Left ventricle myocardium superior (tissue), 1 donor: ENCODE results near the gene DCBLD1. TPM values are rescaled to one million over a fixed set of nuclear protein-coding genes. Genes with fewer than 3 reads are reported as not detected.
"Not testable (repeated sequence)": the region's sequence is repeated elsewhere in the genome, so short reads cannot be mapped to it uniquely, and the experiment has no call there.

Experiments
- ATAC-seq: fragments of 200-7000 bp; cut with Tn5 transposase; one replicate; pipeline ENCODE4 v1.9.1; 2020; ENCODE audit warnings: mild to moderate bottlenecking, moderate library complexity
- DNase-seq: peaks from one replicate; pipeline ENCODE4 v3.0.0-alpha.2; 2020
- intact Hi-C: fragments of 100-400 bp; cut with micrococcal nuclease; formaldehyde crosslinking; loops from one replicate; pipeline ENCODE4 v1.11.0; 2022
- long read RNA-seq: library from polyadenylated mRNA; unstranded; transcript quantifications from one replicate; pipeline ENCODE4 v2.0.0, GENCODE V29; 2021
- total RNA-seq: library from RNA; stranded (reverse); fragmentation: NEBNext Ultra II Directional; extraction: Animal tissue kit (Norgen Biotek cat#: 25700); gene quantifications from one replicate; pipeline ENCODE4 v1.2.1, GENCODE V29; 2021
- donor health status: DM: no; HTN: yes; CAD: no; lungs with severe emphysema.

DCBLD1 gene
- 6.0 TPM for total RNA-seq
- long read RNA-seq, partial matches to known transcripts, result 6 of 17 reads
- long read RNA-seq, other reads (novel, unspliced or antisense), result 7 of 17 reads

DNA sequence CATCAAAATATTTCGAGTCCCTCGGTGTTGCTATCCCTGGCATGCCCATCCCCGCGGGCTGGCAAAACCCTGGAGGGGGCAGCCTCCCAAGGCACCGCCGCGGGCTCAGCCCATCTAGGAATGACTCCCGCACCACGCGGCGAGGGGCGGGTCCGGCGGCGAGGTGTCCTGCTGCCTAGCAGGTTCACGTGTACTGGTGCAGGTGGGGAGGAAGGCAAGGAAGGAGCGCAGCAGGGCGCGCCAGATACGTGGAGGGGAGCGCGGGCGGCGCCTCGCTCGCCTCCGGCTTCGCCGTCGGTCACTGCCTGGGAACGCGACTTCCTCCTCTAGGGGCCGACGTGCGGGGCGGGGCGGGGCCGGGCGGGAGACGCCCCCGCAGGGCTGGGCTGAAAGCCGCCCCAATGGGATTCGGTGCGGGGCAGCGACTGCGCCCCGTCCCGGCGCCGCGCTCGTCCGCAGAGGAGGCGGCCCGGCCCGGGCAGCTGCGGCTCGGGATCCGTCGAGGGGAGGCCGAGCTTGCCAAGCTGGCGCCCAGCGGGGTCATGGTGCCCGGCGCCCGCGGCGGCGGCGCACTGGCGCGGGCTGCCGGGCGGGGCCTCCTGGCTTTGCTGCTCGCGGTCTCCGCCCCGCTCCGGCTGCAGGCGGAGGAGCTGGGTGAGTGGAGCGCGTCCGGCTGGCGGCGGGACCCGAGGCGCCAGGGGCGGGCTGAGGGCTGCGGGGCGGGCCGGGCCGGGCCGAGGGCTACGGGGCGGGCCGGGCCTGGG is at the start of gene DCBLD1:
DCBLD1 (plus strand) TSS at position 435 of the 764 bp plus-strand sequence; CDS start at position 543, 108 bp downstream.
- DNase-seq, result peak; percentile 88
- intact Hi-C loops, result no loop called here
- ATAC-seq, result peak; percentile 96

GRCh38 chr6:117440706-117441525 is 41.6 kb upstream of the DCBLD1 start:
- ATAC-seq, result no peak
- intact Hi-C loops, result no loop called here
- DNase-seq, result no peak

- intact Hi-C loops, result no loop called here
- no peak for DNase-seq
- ATAC-seq, result no peak
Measured at GRCh38 chr6:117441824-117442264, 40.6 kb upstream of the DCBLD1 start.

DNA sequence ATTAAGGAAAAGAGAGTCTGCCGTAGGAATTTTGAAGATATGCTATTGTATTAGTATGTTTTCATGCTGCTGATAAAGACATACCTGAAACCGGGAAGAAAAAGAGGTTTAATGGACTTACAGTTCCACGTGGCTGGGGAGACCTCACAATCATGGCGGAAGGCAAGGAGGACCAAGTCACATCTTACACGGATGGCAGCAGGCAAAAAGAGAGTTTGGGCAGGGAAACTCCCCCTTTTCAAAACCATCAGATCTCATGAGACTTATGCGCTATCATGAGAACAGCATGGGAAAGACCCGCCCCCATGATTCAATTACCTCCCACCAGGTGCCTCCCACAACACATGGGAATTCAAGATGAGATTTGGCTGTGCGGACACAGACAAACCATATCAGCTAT is 40.2 kb upstream of the DCBLD1 start:
- DNase-seq, intact Hi-C loops, ATAC-seq: not testable (repeated sequence)

DNA sequence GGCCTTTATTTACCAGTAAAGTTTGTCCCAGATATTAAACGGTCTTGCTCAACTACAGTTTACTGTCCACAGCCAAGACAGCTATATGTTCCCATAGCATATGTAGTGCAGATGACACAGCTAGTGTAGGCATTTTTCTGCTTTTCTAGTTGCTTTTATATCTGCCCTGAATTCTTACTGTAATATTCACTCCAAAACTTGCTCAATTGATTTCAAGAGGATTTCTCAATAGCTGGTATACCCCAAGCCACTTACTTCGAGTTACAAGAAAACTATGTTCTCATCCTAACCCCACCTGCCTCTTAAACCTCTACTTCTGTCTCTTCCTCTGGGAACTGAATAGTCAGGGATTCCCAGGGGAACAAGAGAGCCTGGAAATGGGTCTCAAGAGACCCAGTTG is 37.9 kb upstream of the DCBLD1 start:
- ATAC-seq, result no peak
- DNase-seq, result no peak
- intact Hi-C loops, result no loop called here

GRCh38 chr6:117446861-117447260 is 35.6 kb upstream of the DCBLD1 start:
- ATAC-seq, result no peak
- no peak for DNase-seq
- intact Hi-C loops, result no loop called here

DNA sequence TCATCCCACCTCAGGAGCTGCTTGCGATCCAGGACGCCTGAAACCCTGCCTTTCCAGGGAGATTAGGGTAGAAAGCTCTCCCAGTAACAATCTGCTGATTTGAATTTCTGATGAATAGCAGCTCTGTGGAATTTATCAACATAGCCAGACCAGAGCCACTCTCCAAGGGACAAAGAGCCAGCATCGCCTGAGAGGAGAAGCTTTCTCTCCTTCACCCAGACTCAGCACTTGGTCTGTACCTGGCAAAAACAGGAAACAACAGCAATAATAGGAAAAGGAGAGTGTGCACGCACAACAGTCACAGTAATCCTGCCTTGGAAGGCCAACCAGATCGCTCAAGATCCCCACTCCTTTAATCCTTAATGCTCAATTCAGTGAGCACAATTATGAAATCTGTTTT is 34.5 kb upstream of the DCBLD1 start:
- intact Hi-C loops, result no loop called here
- ATAC-seq (no peak), DNase-seq (no peak)

- DNase-seq, result no peak
- intact Hi-C loops, result no loop called here
- no peak for ATAC-seq
Measured at GRCh38 chr6:117448732-117449485, 33.6 kb upstream of the DCBLD1 start.

DNA sequence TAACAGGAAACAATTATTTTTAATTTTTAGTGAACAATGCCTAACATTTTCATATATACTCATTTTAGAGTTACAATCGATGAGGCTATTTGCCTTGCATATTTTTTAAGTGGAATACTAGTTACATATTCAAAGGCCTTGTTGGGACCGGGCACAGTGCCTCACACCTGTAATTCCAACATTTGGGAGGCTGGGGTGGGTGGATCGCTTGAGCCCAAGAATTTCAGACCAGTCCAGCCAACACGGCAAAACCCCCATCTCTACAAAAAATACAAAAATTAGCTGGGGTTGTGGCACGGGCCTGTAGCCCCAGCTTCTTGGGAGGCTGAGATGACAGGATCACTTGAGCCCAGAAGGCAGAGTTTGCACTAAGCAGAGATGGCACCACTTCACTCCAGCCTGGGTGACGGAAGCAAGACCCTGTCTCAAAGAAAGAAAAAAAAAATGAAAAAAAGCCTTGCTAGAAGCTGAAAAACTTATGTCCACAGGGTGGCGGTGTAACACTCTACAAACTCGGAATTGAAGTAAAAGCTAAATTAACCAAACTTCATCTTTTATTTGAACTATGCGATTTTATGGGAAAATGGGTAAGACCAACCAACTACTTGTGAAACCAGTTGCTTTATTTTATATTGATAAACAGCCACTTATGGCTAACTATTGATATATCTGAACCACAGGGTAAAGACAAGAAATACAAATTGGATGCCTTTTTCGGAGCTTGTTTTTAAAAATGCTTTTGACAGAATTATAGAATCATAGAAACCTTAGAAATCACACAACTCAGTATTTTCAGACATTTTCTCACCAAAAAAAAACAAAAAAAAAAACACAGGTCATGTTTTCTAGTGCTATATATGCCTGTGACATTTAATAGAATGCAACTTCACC is 32.7 kb upstream of the DCBLD1 start:
- no peak for DNase-seq
- no peak for ATAC-seq
- intact Hi-C loops, result loop anchor here (2.0 kb wide), 1 partner anchor 107 kb away; no protein-coding TSS in a partner anchor

GRCh38 chr6:117451671-117452070 is 30.8 kb upstream of the DCBLD1 start:
- DNase-seq, result no peak
- intact Hi-C loops, result loop anchor here (2.0 kb wide), 1 partner anchor 105 kb away; no protein-coding TSS in a partner anchor
- ATAC-seq, result no peak

DNA sequence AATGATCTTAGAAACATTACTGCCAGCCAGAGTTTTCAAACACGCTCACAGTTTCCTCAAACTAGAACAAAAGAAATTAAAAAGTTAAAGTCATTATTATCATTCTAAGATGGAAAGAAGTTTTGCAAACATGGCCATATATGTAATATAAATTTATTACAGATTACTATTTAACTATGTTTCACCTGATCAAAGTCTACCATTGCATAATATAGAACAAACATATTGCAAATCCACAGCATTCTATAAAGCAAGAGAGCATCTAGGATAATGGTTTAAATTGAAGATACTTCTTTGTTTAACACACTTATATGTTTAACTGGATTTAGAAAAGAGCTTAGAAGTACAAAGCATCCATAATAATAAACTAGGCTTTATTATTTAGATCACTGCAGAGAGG is 26.2 kb upstream of the DCBLD1 start:
- DNase-seq (no peak), ATAC-seq (no peak)
- intact Hi-C loops, result no loop called here

DNA sequence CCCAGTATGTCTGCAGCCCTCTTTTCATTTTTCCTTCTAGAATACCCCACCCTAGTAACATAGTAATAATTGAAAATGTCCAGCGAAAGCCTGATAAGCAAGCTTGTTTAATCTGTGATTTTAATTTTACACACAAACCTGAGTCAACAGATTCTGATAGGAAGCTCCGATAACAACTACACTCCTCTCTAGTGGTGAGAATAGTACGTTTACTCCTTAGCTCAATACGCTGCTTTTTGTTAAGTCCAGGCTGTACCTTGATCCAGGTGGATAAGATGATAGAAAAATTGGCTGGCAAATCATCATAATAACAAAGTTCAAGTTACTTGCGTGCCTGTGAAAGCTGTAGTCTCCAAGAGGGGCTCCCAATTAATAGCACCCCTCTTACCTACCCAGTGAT is 25.5 kb upstream of the DCBLD1 start:
- intact Hi-C loops, result no loop called here
- DNase-seq (no peak), ATAC-seq (no peak)

GRCh38 chr6:117459204-117459944 is 23.1 kb upstream of the DCBLD1 start:
- ATAC-seq (no peak), DNase-seq (no peak)
- intact Hi-C loops, result no loop called here

- DNase-seq (no peak), ATAC-seq (no peak)
- intact Hi-C loops, result no loop called here
Measured at GRCh38 chr6:117463762-117464665, 18.5 kb upstream of the DCBLD1 start.

DNA sequence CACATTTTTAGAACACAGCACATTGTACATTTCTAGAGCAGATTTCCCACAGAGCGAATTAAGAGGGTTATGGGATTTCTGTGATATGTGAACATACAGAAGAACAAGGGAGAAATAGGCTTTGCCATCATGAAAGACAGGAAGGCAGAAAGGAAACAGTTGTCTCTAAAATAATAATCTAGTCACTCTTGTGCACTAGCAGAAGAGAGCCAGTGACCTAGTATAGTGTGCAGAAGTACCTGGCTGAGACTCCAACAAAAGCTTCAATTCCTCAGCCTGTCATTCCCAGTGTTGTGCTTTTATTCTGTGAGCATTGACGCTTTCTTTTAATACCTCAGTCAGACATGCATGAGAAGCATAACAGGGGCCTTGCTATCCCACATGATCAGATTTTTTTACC is 17.8 kb upstream of the DCBLD1 start:
- intact Hi-C loops, result no loop called here
- ATAC-seq, result no peak

DNA sequence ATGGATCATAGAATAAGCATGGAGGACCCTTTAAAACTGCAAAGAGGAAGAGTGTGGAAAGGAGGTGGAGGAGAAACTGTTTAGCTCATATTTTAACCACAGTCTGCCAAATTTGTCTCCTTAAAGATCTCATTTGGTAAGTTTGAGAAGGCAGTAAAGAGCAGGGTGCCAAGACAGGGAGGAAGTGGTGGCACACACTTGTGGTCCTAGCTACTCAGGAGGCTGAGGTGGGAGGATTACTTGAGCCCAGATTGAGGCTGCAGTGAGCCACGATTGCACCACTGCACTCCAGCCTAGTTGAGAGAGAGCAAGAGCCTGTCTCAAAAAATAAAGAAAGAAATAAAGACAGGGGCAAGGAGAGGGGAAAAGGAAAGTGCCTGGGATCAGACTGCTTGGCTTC is 16.8 kb upstream of the DCBLD1 start:
- no peak for DNase-seq
- intact Hi-C loops, result no loop called here
- no peak for ATAC-seq

More for the DNA sequence above, 17.8 kb upstream of the DCBLD1 start:
- DNase-seq, result no peak

DNA sequence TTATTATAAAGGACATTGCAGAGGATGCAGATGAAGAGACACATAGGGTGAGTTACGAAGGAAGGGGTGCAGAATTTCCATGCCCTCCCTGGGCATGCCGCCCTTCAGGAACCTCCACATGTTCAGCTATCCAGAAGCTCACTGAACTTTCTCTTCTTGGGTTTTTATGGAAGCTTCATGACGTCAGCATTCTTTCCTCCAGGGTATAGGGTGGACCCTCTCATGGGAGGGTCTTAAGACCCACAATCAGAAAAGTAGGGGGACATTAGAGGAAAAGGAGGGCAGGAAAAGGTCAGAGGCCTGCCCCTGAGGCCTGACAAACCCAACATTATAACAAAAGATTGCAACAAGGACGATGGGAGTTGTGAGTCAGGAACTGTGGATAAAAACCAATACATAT is 14.6 kb upstream of the DCBLD1 start:
- DNase-seq, result no peak
- ATAC-seq, result no peak
- intact Hi-C loops, result no loop called here
